ENCODE measurements around the gene INPPL1.

Gene INPPL1

GRCh38 chr11:72283947-72284346, 59.4 kb downstream of the INPPL1 start:
- Histone ChIP-seq H3K27ac (ENCODE audit: low read length) (no peak overlapping the region), H3K4me3 (ENCODE audit: low read length) (no peak overlapping the region), H3K9me2 (replicated peaks; ENCODE audit: insufficient read depth, low read length) (no peaks in the 10 kb centered on the region), H3K4me2 (ENCODE audit: low read depth, low read length) (no peak overlapping the region), H2AFZ (ENCODE audit: low read length) (no peak overlapping the region), H3K9me3 (replicated peaks; ENCODE audit: insufficient read depth, low read length) (no peaks in the 10 kb centered on the region), H3K4me1 (ENCODE audit: low read length) (no peaks in the 10 kb centered on the region), H3K36me3 (replicated peaks; ENCODE audit: insufficient read depth, low read length) (no peaks in the 10 kb centered on the region), H4K20me1 (ENCODE audit: insufficient read depth, low read length) (no peaks in the 10 kb centered on the region), H3F3A (ENCODE audit: insufficient read depth, low read length) (no peaks in the 10 kb centered on the region), H3K9ac (ENCODE audit: low read length) (no peak overlapping the region), H3K27me3 (replicated peaks; ENCODE audit: insufficient read depth, low read length) (no peaks in the 10 kb centered on the region), H3K79me2 (ENCODE audit: low read length) (no peaks in the 10 kb centered on the region)
- no peak for DNase-seq
- TF ChIP-seq CTCF (IDR thresholded peaks at IDR 0.05; ENCODE audit: low read length) = no peak
- no peak for TF ChIP-seq EZH2 (optimal IDR thresholded peaks at IDR 0.05; ENCODE audit: low read depth, low read length)
- TF ChIP-seq EZH2phosphoT487 (IDR thresholded peaks at IDR 0.05; ENCODE audit: low read length) = no peak

GRCh38 chr11:72287293-72287692, 62.7 kb downstream of the INPPL1 start:
- Histone ChIP-seq H3K9me3 (replicated peaks; ENCODE audit: insufficient read depth, low read length) (no peaks in the 10 kb centered on the region), H3K4me1 (ENCODE audit: low read length) (no peaks in the 10 kb centered on the region), H3K27me3 (replicated peaks; ENCODE audit: insufficient read depth, low read length) (no peaks in the 10 kb centered on the region), H3K4me3 (ENCODE audit: low read length) (no peak overlapping the region), H3F3A (ENCODE audit: insufficient read depth, low read length) (no peaks in the 10 kb centered on the region), H3K4me2 (ENCODE audit: low read depth, low read length) (no peak overlapping the region), H3K9me2 (replicated peaks; ENCODE audit: insufficient read depth, low read length) (no peaks in the 10 kb centered on the region), H4K20me1 (ENCODE audit: insufficient read depth, low read length) (no peaks in the 10 kb centered on the region), H3K27ac (ENCODE audit: low read length) (no peak overlapping the region), H2AFZ (ENCODE audit: low read length) (no peak overlapping the region), H3K36me3 (replicated peaks; ENCODE audit: insufficient read depth, low read length) (no peaks in the 10 kb centered on the region), H3K9ac (ENCODE audit: low read length) (no peak overlapping the region), H3K79me2 (ENCODE audit: low read length) (no peaks in the 10 kb centered on the region)
- TF ChIP-seq EZH2phosphoT487 (IDR thresholded peaks at IDR 0.05; ENCODE audit: low read length) (no peak), CTCF (IDR thresholded peaks at IDR 0.05; ENCODE audit: low read length) (no peak), EZH2 (optimal IDR thresholded peaks at IDR 0.05; ENCODE audit: low read depth, low read length) (no peak)
- DNase-seq = no peak

Data from MM.1S (cell line).